ENCODE data around the gene TTC31.

- no peak for TF ChIP-seq CTCF (IDR thresholded peaks at IDR 0.05 in 2 of 3, conservative IDR thresholded peaks at IDR 0.05 in 1 of 3; ENCODE audit: borderline replicate concordance in 1 of 3, insufficient read depth in 1 of 3, low read depth in 2 of 3, low read length in 2 of 3)
- no peak for TF ChIP-seq ZNF274 (IDR thresholded peaks at IDR 0.05; ENCODE audit: low read depth, low read length)
- TF ChIP-seq MAX (IDR thresholded peaks at IDR 0.05): no peak
- no peak for TF ChIP-seq EZH2 (IDR thresholded peaks at IDR 0.05)
- TF ChIP-seq POLR2A (IDR thresholded peaks at IDR 0.05; ENCODE audit: borderline replicate concordance, extremely low read depth, insufficient read depth, insufficient read length): no peak
- TF ChIP-seq POLR2AphosphoS5 (IDR thresholded peaks at IDR 0.05; ENCODE audit: low read depth, low read length): no peak
Observed at GRCh38 chr2:74526649-74527230, 43.9 kb downstream of the TTC31 start.
